Astrocyte (in vitro differentiated cells and primary cell): ENCODE data around the gene KCNK5. TPM values are rescaled to one million over a fixed set of nuclear protein-coding genes. Genes with fewer than 3 reads are reported as not detected.
A peak's percentile ranks its signal among the peaks of the same experiment; 100 is the strongest.

Experiments
- DNase-seq: peaks from one replicate; pipeline ENCODE4 v3.0.0-alpha.2; 2010; ENCODE audit warnings: low read depth
- FAIRE-seq: peaks from 2 replicates; lab custom pipeline; 2011; peaks lifted over from hg19 to GRCh38; lab: Jason Lieb, UNC
- H2AFZ ChIP-seq: 2 replicates; pipeline ENCODE4 v1.6.0; 2012; ENCODE audit warnings: low read depth, low read length, inconsistent platforms
- H3K27ac ChIP-seq: 2 replicates; pipeline ENCODE4 v1.5.1; 2011; ENCODE audit warnings: low read depth, low read length, inconsistent platforms
- H3K27me3 ChIP-seq: 2 replicates; pipeline ENCODE4 v1.6.0; 2011; ENCODE audit warnings: low read length, inconsistent platforms; ENCODE audit not compliant: insufficient read depth
- H3K36me3 ChIP-seq: 2 replicates; pipeline ENCODE4 v1.5.1; 2011; ENCODE audit warnings: low read length, inconsistent platforms; ENCODE audit not compliant: insufficient read depth
- H3K4me1 ChIP-seq: 2 replicates; pipeline ENCODE4 v1.5.1; 2011; ENCODE audit warnings: low read length, inconsistent platforms; ENCODE audit not compliant: insufficient read depth
- H3K4me2 ChIP-seq: 2 replicates; pipeline ENCODE4 v1.6.0; 2012; ENCODE audit warnings: low read length, inconsistent platforms
- H3K4me3 ChIP-seq: 2 replicates; pipeline ENCODE4 v1.5.1; 2011; ENCODE audit warnings: low read depth, mild to moderate bottlenecking, low read length, inconsistent platforms; ENCODE audit not compliant: insufficient read depth
- H3K79me2 ChIP-seq: 2 replicates; pipeline ENCODE4 v1.6.0; 2012; ENCODE audit warnings: mild to moderate bottlenecking, low read length, inconsistent platforms; ENCODE audit not compliant: insufficient read depth
- H3K9ac ChIP-seq: 2 replicates; pipeline ENCODE4 v1.6.0; 2012; ENCODE audit warnings: mild to moderate bottlenecking, low read length, inconsistent platforms
- H3K9me3 ChIP-seq: 2 replicates; pipeline ENCODE4 v1.5.1; 2012; ENCODE audit warnings: low read depth, mild to moderate bottlenecking, low read length, inconsistent platforms; ENCODE audit not compliant: insufficient read depth
- H4K20me1 ChIP-seq: 2 replicates; pipeline ENCODE4 v1.6.0; 2012; ENCODE audit warnings: low read length, inconsistent platforms; ENCODE audit not compliant: insufficient read depth
- H3K27ac Mint-ChIP-seq: one replicate; pipeline ENCODE4 v1.8.0; 2021; ENCODE audit warnings: mild to moderate bottlenecking, mixed read lengths; ENCODE audit not compliant: unreplicated experiment
- H3K27me3 Mint-ChIP-seq: one replicate; pipeline ENCODE4 v1.8.0; 2021; ENCODE audit warnings: low read depth, mixed read lengths; ENCODE audit not compliant: unreplicated experiment
- H3K36me3 Mint-ChIP-seq: one replicate; pipeline ENCODE4 v1.8.0; 2021; ENCODE audit warnings: low read depth, mixed read lengths; ENCODE audit not compliant: unreplicated experiment
- H3K4me1 Mint-ChIP-seq: one replicate; pipeline ENCODE4 v1.8.0; 2021; ENCODE audit warnings: low read depth, mixed read lengths; ENCODE audit not compliant: unreplicated experiment
- H3K4me3 Mint-ChIP-seq: one replicate; pipeline ENCODE4 v1.8.0; 2021; ENCODE audit warnings: mild to moderate bottlenecking, moderate library complexity, mixed read lengths; ENCODE audit not compliant: unreplicated experiment
- H3K9me3 Mint-ChIP-seq: one replicate; pipeline ENCODE4 v1.8.0; 2021; ENCODE audit warnings: mild to moderate bottlenecking, mixed read lengths; ENCODE audit not compliant: unreplicated experiment
- CTCF ChIP-seq: IDR thresholded peaks from 2 replicates; pipeline ENCODE4 v1.5.1; 2011; ENCODE audit warnings: low read depth, mild to moderate bottlenecking, inconsistent platforms, low read length, moderate library complexity; ENCODE audit not compliant: insufficient read depth
- EZH2 ChIP-seq: IDR thresholded peaks from 2 replicates; pipeline ENCODE4 v1.6.1; 2012; ENCODE audit warnings: mild to moderate bottlenecking, low read length, inconsistent platforms; ENCODE audit not compliant: insufficient read depth
- total RNA-seq: library from RNA; stranded (reverse); gene quantifications from 2 replicates; pipeline ENCODE4 v1.2.1, GENCODE V29; 2021

The KCNK5 gene
- total RNA-seq, 1 donor from 2014 or later = 0.14 TPM

GRCh38 chr6:39166189-39166911 is 62.9 kb downstream of the KCNK5 start:
- FAIRE-seq (no peak), DNase-seq (peak; percentile 3)
- Histone ChIP-seq H3K9me3 (no peaks in the 10 kb centered on the region), H3K4me2 (no peak overlapping the region), H3K36me3 (no peaks in the 10 kb centered on the region), H3K9ac (no peak overlapping the region), H3K27ac (no peak overlapping the region), H4K20me1 (no peaks in the 10 kb centered on the region), H3K27me3 (no peaks in the 10 kb centered on the region), H2AFZ (no peak overlapping the region), H3K4me3 (no peak overlapping the region), H3K4me1 (no peaks in the 10 kb centered on the region), H3K79me2 (no peaks in the 10 kb centered on the region)
- Mint-ChIP-seq H3K4me1 (no peaks in the 10 kb centered on the region), H3K27me3 (peaks cover 54% of the 10 kb centered on the region), H3K36me3 (no peaks in the 10 kb centered on the region), H3K9me3 (peaks cover 5% of the 10 kb centered on the region), H3K27ac (no peak overlapping the region), H3K4me3 (no peak overlapping the region)
- TF ChIP-seq EZH2 (no peak), CTCF (peak; percentile 54)

GRCh38 chr6:39157511-39157910 is 71.8 kb downstream of the KCNK5 start:
- peaks cover 7% of the 10 kb centered on the region for H3K9me3 Mint-ChIP-seq
- H3K4me1 Mint-ChIP-seq = no peaks in the 10 kb centered on the region
- FAIRE-seq = no peak
- H3K36me3 Mint-ChIP-seq = no peaks in the 10 kb centered on the region
- TF ChIP-seq EZH2 = no peak
- no peak for TF ChIP-seq CTCF
- H3K9ac ChIP-seq = no peak overlapping the region
- no peak overlapping the region for H3K27ac ChIP-seq
- no peak overlapping the region for H2AFZ ChIP-seq
- no peaks in the 10 kb centered on the region for H4K20me1 ChIP-seq
- H3K27me3 Mint-ChIP-seq = peaks cover 7% of the 10 kb centered on the region
- no peaks in the 10 kb centered on the region for H3K4me1 ChIP-seq
- H3K27ac Mint-ChIP-seq = no peak overlapping the region
- DNase-seq = no peak
- no peak overlapping the region for H3K4me3 ChIP-seq
- no peak overlapping the region for H3K4me3 Mint-ChIP-seq
- no peaks in the 10 kb centered on the region for H3K27me3 ChIP-seq
- no peak overlapping the region for H3K4me2 ChIP-seq
- H3K79me2 ChIP-seq = no peaks in the 10 kb centered on the region
- no peaks in the 10 kb centered on the region for H3K36me3 ChIP-seq
- no peaks in the 10 kb centered on the region for H3K9me3 ChIP-seq

- H3K79me2 ChIP-seq = no peaks in the 10 kb centered on the region
- no peaks in the 10 kb centered on the region for H3K36me3 Mint-ChIP-seq
- TF ChIP-seq EZH2 (no peak), CTCF (no peak)
Observed at GRCh38 chr6:39156801-39157200, 72.5 kb downstream of the KCNK5 start.

More at GRCh38 chr6:39156801-39157200, 72.5 kb downstream of the KCNK5 start:
- DNase-seq (no peak), FAIRE-seq (no peak)
- Histone ChIP-seq H3K36me3 (no peaks in the 10 kb centered on the region), H3K4me3 (no peak overlapping the region), H3K4me2 (no peak overlapping the region), H3K9ac (no peak overlapping the region), H3K27ac (no peak overlapping the region), H3K4me1 (no peaks in the 10 kb centered on the region), H2AFZ (no peak overlapping the region), H4K20me1 (no peaks in the 10 kb centered on the region), H3K27me3 (no peaks in the 10 kb centered on the region), H3K9me3 (no peaks in the 10 kb centered on the region)
- no peaks in the 10 kb centered on the region for H3K4me1 Mint-ChIP-seq
- peaks cover 7% of the 10 kb centered on the region for H3K9me3 Mint-ChIP-seq
- no peak overlapping the region for H3K4me3 Mint-ChIP-seq
- H3K27ac Mint-ChIP-seq = no peak overlapping the region
- peaks cover 7% of the 10 kb centered on the region for H3K27me3 Mint-ChIP-seq
